HG03066 (cell line): ENCODE results near the gene COL23A1.
"Not testable (repeated sequence)": the region's sequence is repeated elsewhere in the genome, so short reads cannot be mapped to it uniquely, and the experiment has no call there.

Experiments
- ATAC-seq: cut with Tn5 transposase; IDR thresholded peaks from one replicate; pipeline ENCODE4 v1.9.1; 2021; ENCODE audit warnings: low read depth; ENCODE audit not compliant: unreplicated experiment

COL23A1 gene

GRCh38 chr5:178319541-178320041, 270.6 kb downstream of the COL23A1 start:
- no peak for ATAC-seq

DNA sequence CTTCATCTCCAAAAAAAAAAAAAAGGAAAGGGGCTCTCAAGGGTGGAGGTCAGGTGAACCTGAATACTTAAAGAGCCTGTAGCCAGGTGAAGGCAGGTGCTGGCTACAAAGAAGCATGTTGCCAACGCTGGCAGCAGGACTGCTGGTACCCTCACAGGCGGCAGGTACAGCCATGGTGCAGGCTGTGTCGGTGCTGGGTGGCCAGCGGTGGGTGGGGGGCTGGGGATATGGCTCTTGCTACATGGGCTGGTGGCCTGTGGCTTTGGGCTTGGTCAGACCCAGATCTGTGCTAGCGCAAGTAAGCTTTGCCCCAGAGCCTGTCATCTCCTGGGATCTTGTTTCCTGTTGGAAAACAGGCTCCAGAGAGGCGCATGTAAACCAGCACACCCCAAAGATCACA, 271.3 kb downstream of the COL23A1 start:
- no peak for ATAC-seq

GRCh38 chr5:178318382-178318781, 271.8 kb downstream of the COL23A1 start:
- ATAC-seq: no peak

DNA sequence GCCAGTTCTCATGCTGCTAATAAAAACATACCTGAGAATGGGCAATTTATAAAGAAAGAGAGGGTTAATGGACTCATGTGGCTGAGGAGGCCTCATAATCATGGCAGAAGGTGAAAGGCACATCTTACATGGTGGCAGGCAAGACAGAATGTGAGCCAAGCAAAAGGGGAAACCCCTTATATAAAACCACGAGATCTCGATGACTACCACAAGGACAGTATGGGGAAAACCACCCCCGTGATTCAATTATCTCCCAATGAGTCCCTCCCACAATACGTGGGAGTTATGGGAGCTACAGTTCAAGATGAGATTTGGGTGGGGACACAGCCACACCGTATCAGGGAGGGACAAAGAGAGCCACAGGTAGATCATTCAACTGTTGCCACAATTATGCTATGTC, 272.5 kb downstream of the COL23A1 start:
- ATAC-seq: not testable (repeated sequence)

GRCh38 chr5:178314961-178315820, 275.0 kb downstream of the COL23A1 start:
- ATAC-seq: no peak

DNA sequence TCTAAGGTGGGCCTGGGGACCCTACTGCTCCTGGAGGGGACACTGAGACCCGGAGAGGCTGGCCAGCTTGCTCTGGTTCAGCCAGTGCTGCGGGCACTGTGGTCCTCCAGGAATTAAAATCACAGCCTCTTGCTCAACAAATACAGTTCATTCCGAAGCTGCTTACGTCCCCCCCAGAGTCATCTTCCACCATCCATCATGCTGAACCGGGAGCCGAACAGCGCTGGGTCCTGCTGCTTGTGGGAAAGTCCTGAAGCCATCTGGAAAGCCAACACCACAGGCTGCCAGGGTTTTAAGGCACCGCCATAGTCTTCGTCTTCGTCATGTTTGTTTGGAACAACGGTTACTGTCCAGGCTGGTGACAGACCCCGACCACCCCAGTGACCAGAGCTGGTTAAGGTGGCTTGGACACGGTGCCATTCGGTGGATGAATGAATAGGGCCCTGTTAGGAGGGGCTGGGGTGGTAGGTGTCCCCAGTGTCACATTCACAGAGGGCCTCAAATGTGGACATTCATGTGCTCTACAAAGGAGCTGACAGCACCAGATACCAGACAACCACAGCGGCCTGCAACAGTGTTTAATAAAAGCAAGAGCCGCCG, 276.0 kb downstream of the COL23A1 start:
- no peak for ATAC-seq

DNA sequence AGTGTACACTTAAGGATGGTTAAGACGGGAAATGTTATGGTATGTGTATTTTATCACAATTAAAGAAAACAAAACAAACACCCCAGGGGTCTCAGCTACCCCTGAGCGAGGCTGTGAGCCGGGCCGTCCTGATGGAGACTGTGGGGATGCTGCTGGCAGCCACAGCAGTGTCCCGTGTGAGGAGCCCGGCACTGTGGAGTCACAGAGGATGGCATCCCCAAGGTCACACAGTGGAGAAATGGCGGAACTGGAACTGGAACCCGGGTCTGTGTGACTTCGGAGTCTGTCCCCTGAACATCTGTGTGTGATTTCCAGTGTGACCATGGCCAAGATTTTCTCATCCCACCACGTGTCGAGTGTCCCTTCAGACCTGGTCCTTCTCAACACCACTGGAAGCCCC, 276.9 kb downstream of the COL23A1 start:
- ATAC-seq: no peak

DNA sequence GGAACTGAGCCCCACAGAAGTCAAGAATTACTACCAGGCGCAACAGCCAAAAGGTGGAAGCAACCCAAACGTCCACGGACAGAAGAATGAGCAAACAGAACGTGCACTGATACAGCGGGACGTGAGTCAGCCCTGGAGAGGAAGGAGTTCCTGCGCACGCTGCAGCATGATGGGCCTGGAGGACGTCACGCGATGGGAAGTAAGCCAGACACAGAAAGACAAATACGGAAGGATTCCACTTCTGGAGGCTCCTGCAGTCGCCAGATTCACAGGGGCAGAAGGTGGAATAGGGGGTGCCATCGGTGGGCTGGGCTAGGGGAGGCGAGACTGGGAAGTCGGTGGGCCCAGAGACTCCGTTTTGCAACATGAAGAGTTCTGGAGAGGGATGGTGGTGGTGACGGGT, 277.3 kb downstream of the COL23A1 start:
- ATAC-seq: no peak

DNA sequence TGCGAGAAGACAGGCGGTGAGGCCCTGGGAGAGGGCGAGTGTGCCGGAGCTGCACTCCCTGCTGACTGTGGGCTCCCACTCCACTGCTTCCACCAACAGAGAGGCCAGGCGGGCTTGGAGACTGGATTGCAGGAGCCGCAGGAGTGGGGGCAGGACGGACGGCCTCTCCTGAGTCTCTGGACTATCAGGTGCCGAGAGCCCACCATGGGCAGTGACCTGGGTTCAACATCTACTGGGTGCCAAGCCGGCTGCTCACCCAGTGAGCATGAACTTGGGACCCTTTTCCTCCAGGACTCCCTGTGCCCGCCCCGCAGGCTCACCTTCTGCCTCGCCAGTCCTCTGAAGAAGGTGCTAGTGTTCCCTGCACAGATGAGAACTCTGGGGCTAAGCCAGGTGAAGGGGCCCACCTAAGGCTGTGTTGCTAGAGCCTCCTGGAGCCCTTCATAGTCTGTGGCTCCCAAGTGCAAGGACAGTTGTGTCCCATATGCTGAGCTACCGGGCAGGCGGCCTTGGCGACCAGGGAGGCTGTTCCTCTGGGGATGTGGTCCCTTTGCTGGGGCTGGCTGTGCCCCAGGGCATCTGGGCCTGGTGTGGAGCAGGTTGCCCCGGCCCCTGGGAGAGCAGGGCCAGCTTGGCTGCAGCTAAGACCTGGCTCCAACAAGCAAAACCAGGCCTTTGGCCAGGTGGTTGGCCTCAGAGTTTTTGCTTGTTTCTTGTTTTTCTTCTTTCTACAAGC, 279.9 kb downstream of the COL23A1 start:
- no peak for ATAC-seq

DNA sequence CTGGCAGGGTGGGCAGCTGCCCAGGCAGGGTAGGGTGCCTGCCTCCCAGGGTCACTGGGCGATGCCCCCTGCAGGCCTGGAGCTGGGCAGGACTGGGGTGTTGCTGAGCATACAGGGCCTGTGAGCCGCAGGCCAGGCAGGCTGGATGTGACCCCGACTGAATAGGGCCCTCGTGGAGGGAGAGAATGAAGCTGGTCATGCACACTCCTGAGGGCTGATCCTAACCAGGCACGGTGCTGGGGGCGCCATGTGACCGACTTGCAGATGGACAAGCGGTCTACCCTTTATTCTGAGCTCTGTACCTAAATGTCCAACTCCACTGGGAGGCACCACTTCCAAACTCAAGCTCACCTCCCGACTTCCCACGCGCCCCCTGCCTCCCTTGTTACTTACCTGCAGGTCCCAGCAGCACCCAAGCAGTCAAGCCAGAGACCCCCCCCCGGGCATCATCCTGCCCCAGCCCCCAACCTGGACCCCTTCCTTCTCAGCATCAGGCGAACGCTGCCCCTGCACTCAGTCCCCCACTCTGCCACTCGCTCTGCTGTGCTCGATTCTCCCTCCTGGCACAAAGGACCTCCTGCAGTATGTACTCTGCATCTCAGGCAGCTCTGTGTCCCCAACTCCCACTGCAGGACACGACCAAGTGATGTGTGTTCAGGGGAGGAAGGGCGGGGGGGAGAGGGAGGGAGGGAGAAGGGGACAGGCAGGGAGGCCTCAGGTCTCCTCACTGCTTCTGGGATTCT, 280.8 kb downstream of the COL23A1 start:
- no peak for ATAC-seq

GRCh38 chr5:178308541-178309092, 281.6 kb downstream of the COL23A1 start:
- no peak for ATAC-seq

DNA sequence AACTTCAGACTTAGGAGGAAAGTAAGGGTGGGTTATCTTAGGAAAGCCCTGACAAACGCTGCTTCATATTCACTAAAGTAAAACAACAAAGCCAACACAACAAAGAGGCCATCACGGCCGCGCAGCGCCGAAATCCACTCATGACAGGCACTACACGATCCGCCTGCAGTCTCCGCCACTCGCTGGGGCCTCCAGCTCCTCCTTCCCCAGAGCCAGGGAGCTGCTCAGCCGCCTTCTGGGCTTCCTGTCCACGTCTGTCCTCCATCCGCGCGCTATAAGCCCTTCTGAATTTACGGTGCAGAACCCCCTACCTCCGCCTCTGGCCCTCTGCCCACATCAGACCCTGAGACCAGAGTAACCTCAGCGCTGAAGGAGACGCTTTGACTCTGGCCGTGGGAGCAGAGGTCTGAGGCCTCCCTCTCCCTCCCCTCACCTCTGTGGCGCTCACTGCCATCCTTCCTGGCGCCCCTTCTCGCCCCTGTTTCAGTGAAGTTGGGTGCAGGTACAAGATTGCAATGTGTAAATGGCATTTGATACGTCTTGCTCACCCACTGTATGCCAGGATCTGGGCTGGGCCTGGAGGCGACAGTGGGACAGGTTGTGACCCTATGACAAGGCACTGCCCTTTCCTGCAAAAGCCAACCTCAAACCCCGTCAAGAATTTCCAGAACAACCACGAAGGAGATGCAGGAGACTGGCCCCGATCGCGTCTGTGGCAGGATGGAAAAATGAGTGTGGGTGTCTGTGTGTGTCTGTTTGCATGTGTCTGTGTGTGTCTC, 282.7 kb downstream of the COL23A1 start:
- ATAC-seq: no peak

GRCh38 chr5:178306430-178307225, 283.6 kb downstream of the COL23A1 start:
- no peak for ATAC-seq

- ATAC-seq: no peak
Measured at GRCh38 chr5:178305801-178306200, 284.4 kb downstream of the COL23A1 start.

GRCh38 chr5:178304761-178305645, 285.2 kb downstream of the COL23A1 start:
- ATAC-seq: no peak

DNA sequence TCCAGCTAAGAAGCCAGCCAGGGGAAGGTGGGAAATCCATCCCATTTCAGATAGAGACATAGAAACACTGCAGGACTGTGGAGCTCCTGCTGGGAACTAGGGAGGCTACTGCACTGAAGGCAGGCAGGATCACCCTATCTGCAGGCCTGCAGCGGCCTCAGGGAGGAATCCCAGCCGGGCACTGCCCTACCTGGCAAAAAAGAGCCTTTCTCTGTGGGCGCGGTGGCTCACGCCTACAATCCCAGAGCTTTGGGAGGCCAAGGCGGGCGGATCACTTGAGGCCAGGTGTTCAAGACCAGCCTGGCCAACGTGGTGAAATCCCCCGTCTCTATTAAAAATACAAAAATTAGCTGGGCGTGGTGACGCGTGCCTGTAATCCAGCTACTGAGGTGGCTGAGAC, 286.2 kb downstream of the COL23A1 start:
- ATAC-seq: no peak

DNA sequence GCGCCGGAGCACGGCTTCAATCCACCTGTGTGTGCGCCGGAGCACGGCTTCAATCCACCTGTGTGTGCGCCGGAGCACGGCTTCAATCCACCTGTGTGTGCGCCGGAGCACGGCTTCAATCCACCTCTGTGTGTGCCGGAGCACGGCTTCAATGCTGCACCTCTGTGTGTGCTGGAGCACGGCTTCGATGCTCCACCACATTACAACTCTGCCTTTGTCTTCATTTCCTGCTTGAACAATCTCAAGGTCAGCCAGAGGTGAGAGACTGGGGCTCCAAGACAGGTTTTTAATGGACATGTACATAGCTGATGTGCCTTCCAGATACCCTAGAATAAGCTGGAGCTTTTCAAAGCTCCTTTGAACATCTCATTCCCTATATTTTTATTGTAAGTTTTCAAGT, 287.9 kb downstream of the COL23A1 start:
- ATAC-seq: not testable (repeated sequence)

GRCh38 chr5:178301641-178302040, 288.6 kb downstream of the COL23A1 start:
- ATAC-seq: no peak
